AG04449 (cell line): ENCODE data around the gene NMNAT3.

Experiments used
- CTCF ChIA-PET: fragments of 350-600 bp; formaldehyde crosslinking; extraction: SDS; loops from one replicate; lab custom pipeline; 2021; ENCODE audit warnings: antibody characterized with exemption; lab: Yijun Ruan, JAX
- POLR2A ChIA-PET: fragments of 400-600, 350-600 bp; formaldehyde crosslinking; extraction: SDS; loops from one replicate; lab custom pipeline; 2020; ENCODE audit warnings: antibody characterized with exemption, inconsistent platforms; lab: Yijun Ruan, JAX
- DNase-seq: peaks from one replicate; pipeline ENCODE4 v3.0.0-alpha.2; 2010; ENCODE audit warnings: low read depth, low spot score
- H3K4me3 ChIP-seq: 2 replicates; pipeline ENCODE4 v1.5.1; 2011; ENCODE audit warnings: low read depth, mild to moderate bottlenecking, control low read depth, low read length
- CTCF ChIP-seq: IDR thresholded peaks from one replicate; pipeline ENCODE4 v1.5.1; 2011; ENCODE audit warnings: mild to moderate bottlenecking, moderate library complexity, low read length, control low read depth, inconsistent platforms; ENCODE audit not compliant: insufficient read depth; ENCODE audit errors: missing control alignments

The NMNAT3 gene

GRCh38 chr3:139577346-139577745 is 100.4 kb downstream of the NMNAT3 start:
- DNase-seq: no peak
- ChIA-PET CTCF (interaction anchor here (1.3 kb wide), 1 partner anchor 13 kb away, joined by 4 read pairs; no protein-coding TSS in a partner anchor), POLR2A (no interaction called here)
- TF ChIP-seq CTCF: no peak
- no peak overlapping the region for H3K4me3 ChIP-seq

- CTCF ChIA-PET: interaction anchor here (1.3 to 2.0 kb wide), 2 partner anchors 13 to 146 kb away, joined by 3 to 11 read pairs; no protein-coding TSS in a partner anchor
- DNase-seq: no peak
- POLR2A ChIA-PET: no interaction called here
- no peak overlapping the region for H3K4me3 ChIP-seq
- no peak for TF ChIP-seq CTCF
Observed at GRCh38 chr3:139574026-139574947, 103.5 kb downstream of the NMNAT3 start.

DNA sequence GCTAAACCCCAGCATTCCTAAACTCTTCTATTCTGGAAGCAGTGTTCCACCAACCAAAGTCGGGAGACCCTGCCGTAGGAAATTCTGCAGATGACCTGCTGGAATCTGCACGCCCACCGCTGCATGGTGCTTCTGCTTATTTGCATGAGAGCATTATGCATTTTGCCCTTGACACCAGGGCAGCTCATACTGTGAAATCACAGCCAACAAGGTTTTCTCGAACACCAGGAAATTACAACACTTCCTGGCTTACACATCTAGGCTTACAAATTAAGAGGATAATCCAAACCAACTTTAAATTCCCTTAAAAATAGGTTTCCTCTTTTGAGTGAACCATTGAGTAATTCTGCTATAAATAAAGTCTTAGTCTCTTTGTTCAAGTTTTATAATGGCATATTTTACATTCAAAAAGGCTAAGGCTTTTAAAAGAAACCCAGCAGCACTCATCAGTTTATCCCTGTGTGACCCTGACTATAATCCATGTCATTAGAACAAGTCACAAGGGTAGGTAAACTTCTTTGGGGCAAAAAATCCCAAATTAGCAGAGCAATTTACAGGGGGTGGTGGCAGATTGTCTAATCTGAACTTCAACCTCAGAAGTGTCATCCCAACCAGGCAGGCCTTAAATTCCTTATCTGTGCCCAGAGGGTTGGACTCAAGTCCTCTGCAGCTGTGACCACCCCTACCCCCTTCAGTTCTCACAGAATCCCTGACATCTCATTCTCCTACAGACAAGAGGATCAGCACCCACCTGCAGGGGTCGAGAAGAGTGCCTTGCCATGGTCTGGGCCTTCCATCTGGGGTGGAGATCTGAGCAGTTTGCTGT is 104.7 kb downstream of the NMNAT3 start:
- DNase-seq: no peak
- ChIA-PET CTCF (no interaction called here), POLR2A (no interaction called here)

DNA sequence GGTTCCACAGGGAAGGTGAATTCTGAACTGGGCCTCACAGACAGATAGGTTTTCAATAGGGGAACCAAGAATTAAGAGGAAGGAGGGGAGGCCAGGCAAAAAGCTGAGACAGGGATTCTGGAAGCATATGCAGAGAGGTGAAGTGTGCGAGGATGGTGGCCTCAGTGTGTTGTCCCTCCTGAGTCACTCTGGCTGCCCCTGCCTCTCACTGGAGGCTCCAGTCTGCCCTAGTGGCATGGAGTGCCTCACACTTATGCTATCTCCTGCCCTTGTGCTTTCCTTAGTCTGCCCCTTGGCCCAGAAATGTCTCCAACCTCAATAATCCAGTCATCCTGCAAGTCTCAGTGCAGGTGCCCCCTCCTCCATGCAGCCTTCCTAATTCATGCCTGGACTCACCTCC is 106.1 kb downstream of the NMNAT3 start:
- no peak for TF ChIP-seq CTCF
- no peak for DNase-seq
- ChIA-PET CTCF (no interaction called here), POLR2A (no interaction called here)
- H3K4me3 ChIP-seq: no peak overlapping the region

More for the DNA sequence above, 104.7 kb downstream of the NMNAT3 start:
- no peak overlapping the region for H3K4me3 ChIP-seq
- no peak for TF ChIP-seq CTCF

- CTCF ChIA-PET: interaction anchor here (1.3 to 1.5 kb wide), 3 partner anchors 12 to 138 kb away, joined by 4 to 10 read pairs (median 4); no protein-coding TSS in a partner anchor
- peak; percentile 14 for TF ChIP-seq CTCF
- no peak overlapping the region for H3K4me3 ChIP-seq
- DNase-seq: no peak
- POLR2A ChIA-PET: no interaction called here
Observed at GRCh38 chr3:139564294-139564861, 113.4 kb downstream of the NMNAT3 start.
